ENCODE data around the gene TREM2. TPM values are rescaled to one million over a fixed set of nuclear protein-coding genes. Genes with fewer than 3 reads are reported as not detected.

Gene TREM2
- total RNA-seq, 4 donors from 2014 or later, result 0.46 to 0.53 TPM; not detected in 2

- TF ChIP-seq POLR2A (IDR thresholded peaks at IDR 0.05) (no peak), CTCF (IDR thresholded peaks at IDR 0.05 in 4 of 5, conservative IDR thresholded peaks at IDR 0.05 in 1 of 5) (no peak)
- DNase-seq, result no peak
- Histone ChIP-seq H3K9me3 (no peaks in the 10 kb centered on the region), H3K4me3 (no peak overlapping the region), H3K27ac (no peak overlapping the region), H3K4me1 (no peaks in the 10 kb centered on the region), H3K36me3 (no peaks in the 10 kb centered on the region), H3K27me3 (no peaks in the 10 kb centered on the region)
- in situ Hi-C loops (cut with MboI; ENCODE audit: low sequenced_read_pairs in 4 of 4), result no loop called here
- intact Hi-C loops (cut with DNase I; ENCODE audit: low total_unique reads), result no loop called here
- no peak for ATAC-seq
These were observed 14.8 kb upstream of the TREM2 start for GRCh38 chr6:41177695-41178094.

- no peaks in the 10 kb centered on the region for H3K9me3 ChIP-seq
- H3K4me1 ChIP-seq, result no peaks in the 10 kb centered on the region
- DNase-seq (no peak), ATAC-seq (no peak)
- no peak overlapping the region for H3K27ac ChIP-seq
- TF ChIP-seq POLR2A (IDR thresholded peaks at IDR 0.05), result no peak
- no peak for TF ChIP-seq CTCF (IDR thresholded peaks at IDR 0.05 in 4 of 5, conservative IDR thresholded peaks at IDR 0.05 in 1 of 5)
- H3K36me3 ChIP-seq, result no peaks in the 10 kb centered on the region
- intact Hi-C loops (cut with DNase I; ENCODE audit: low total_unique reads) (no loop called here), in situ Hi-C loops (cut with MboI; ENCODE audit: low sequenced_read_pairs in 4 of 4) (no loop called here)
- H3K4me3 ChIP-seq, result no peak overlapping the region
- no peaks in the 10 kb centered on the region for H3K27me3 ChIP-seq
These were observed 14.4 kb upstream of the TREM2 start for GRCh38 chr6:41177287-41177686.

GRCh38 chr6:41176189-41176588, 13.3 kb upstream of the TREM2 start:
- no peak overlapping the region for H3K27ac ChIP-seq
- in situ Hi-C loops (cut with MboI; ENCODE audit: low sequenced_read_pairs in 4 of 4), result no loop called here
- H3K9me3 ChIP-seq, result no peaks in the 10 kb centered on the region
- ATAC-seq (no peak), DNase-seq (no peak)
- H3K4me1 ChIP-seq, result no peaks in the 10 kb centered on the region
- H3K27me3 ChIP-seq, result no peaks in the 10 kb centered on the region
- no peak for TF ChIP-seq CTCF (IDR thresholded peaks at IDR 0.05 in 4 of 5, conservative IDR thresholded peaks at IDR 0.05 in 1 of 5)
- TF ChIP-seq POLR2A (IDR thresholded peaks at IDR 0.05), result no peak
- H3K36me3 ChIP-seq, result no peaks in the 10 kb centered on the region
- intact Hi-C loops (cut with DNase I; ENCODE audit: low total_unique reads), result no loop called here
- H3K4me3 ChIP-seq, result no peak overlapping the region

- no peaks in the 10 kb centered on the region for H3K9me3 ChIP-seq
- ATAC-seq (no peak), DNase-seq (no peak)
- H3K36me3 ChIP-seq, result no peaks in the 10 kb centered on the region
- no peak overlapping the region for H3K27ac ChIP-seq
- no peak overlapping the region for H3K4me3 ChIP-seq
- TF ChIP-seq CTCF (IDR thresholded peaks at IDR 0.05 in 4 of 5, conservative IDR thresholded peaks at IDR 0.05 in 1 of 5), result no peak
- TF ChIP-seq POLR2A (IDR thresholded peaks at IDR 0.05), result no peak
- no peaks in the 10 kb centered on the region for H3K27me3 ChIP-seq
- in situ Hi-C loops (cut with MboI; ENCODE audit: low sequenced_read_pairs in 4 of 4) (no loop called here), intact Hi-C loops (cut with DNase I; ENCODE audit: low total_unique reads) (no loop called here)
- no peaks in the 10 kb centered on the region for H3K4me1 ChIP-seq
These were observed 12.2 kb upstream of the TREM2 start for GRCh38 chr6:41175084-41175483.

GRCh38 chr6:41174610-41175009, 11.7 kb upstream of the TREM2 start:
- in situ Hi-C loops (cut with MboI; ENCODE audit: low sequenced_read_pairs in 4 of 4), result no loop called here
- Histone ChIP-seq H3K36me3 (no peaks in the 10 kb centered on the region), H3K4me3 (no peak overlapping the region)

More at GRCh38 chr6:41174610-41175009, 11.7 kb upstream of the TREM2 start:
- Histone ChIP-seq H3K4me1 (no peaks in the 10 kb centered on the region), H3K27ac (no peak overlapping the region), H3K27me3 (no peaks in the 10 kb centered on the region), H3K9me3 (no peaks in the 10 kb centered on the region)
- intact Hi-C loops (cut with DNase I; ENCODE audit: low total_unique reads), result no loop called here
- no peak for DNase-seq
- TF ChIP-seq POLR2A (IDR thresholded peaks at IDR 0.05), result no peak
- TF ChIP-seq CTCF (IDR thresholded peaks at IDR 0.05 in 4 of 5, conservative IDR thresholded peaks at IDR 0.05 in 1 of 5), result no peak
- no peak for ATAC-seq
